Immature natural killer cell (primary cell): ENCODE results near the gene GOLGA1. TPM values are rescaled to one million over a fixed set of nuclear protein-coding genes. Genes with fewer than 3 reads are reported as not detected.

ENCODE experiments used
- DNase-seq, 3 donors: peaks; one replicate each; pipeline ENCODE4 v3.0.0; 2022; ENCODE audit warnings: mixed read lengths in 1 of 3
- H3K27ac Mint-ChIP-seq, 6 donors: one replicate each; pipeline ENCODE4 v1.8.0; 2020; ENCODE audit warnings: mixed read lengths in 6 of 6, mild to moderate bottlenecking in 5 of 6, inconsistent platforms in 4 of 6, moderate library complexity in 3 of 6
- H3K27me3 Mint-ChIP-seq, 3 donors: one replicate each; pipeline ENCODE4 v1.8.0; 2020 to 2021; ENCODE audit warnings: low read depth in 3 of 3, mild to moderate bottlenecking in 3 of 3, mixed read lengths in 3 of 3, moderate library complexity in 3 of 3, inconsistent platforms in 1 of 3
- H3K36me3 Mint-ChIP-seq, 3 donors: one replicate each; pipeline ENCODE4 v1.8.0; 2020; ENCODE audit warnings: mixed read lengths in 3 of 3, inconsistent platforms in 2 of 3, mild to moderate bottlenecking in 2 of 3
- H3K4me1 Mint-ChIP-seq, 2 donors: one replicate each; pipeline ENCODE4 v1.8.0; 2020; ENCODE audit warnings: inconsistent platforms in 2 of 2, mild to moderate bottlenecking in 2 of 2, mixed read lengths in 2 of 2, moderate library complexity in 1 of 2
- H3K4me3 Mint-ChIP-seq, 5 donors: one replicate each; pipeline ENCODE4 v1.8.0; 2020; ENCODE audit warnings: mild to moderate bottlenecking in 5 of 5, mixed read lengths in 5 of 5, inconsistent platforms in 3 of 5, moderate library complexity in 3 of 5
- H3K9me3 Mint-ChIP-seq, 6 donors: one replicate each; pipeline ENCODE4 v1.8.0; 2020; ENCODE audit warnings: mild to moderate bottlenecking in 6 of 6, mixed read lengths in 6 of 6, inconsistent platforms in 4 of 6, moderate library complexity in 3 of 6
- polyA plus RNA-seq, 3 donors: library from polyadenylated mRNA; unstranded; fragments of 300-500 nt; fragmentation: Illumina TruSeq; gene quantifications; one replicate each; pipeline ENCODE4 v1.2.3, GENCODE V29; 2021

GOLGA1 gene
- polyA plus RNA-seq, 3 donors from 2014 or later = 0.93 to 8.3 (median 5.3) TPM

GRCh38 chr9:124914753-124915405, 26.0 kb downstream of the GOLGA1 start:
- no peak for DNase-seq

GRCh38 chr9:124913378-124913777, 27.5 kb downstream of the GOLGA1 start:
- H3K4me3 Mint-ChIP-seq = no peak overlapping the region
- peaks cover 23 to 42% (median 30%) of the 10 kb centered on the region in 3 donors for H3K36me3 Mint-ChIP-seq
- no peak for DNase-seq
- H3K4me1 Mint-ChIP-seq = peaks cover 13 to 21% of the 10 kb centered on the region in 2 donors
- H3K27me3 Mint-ChIP-seq = peaks cover 0 to 2% (median 0%) of the 10 kb centered on the region in 3 donors
- no peaks in the 10 kb centered on the region for H3K9me3 Mint-ChIP-seq
- H3K27ac Mint-ChIP-seq = no peak overlapping the region

More at GRCh38 chr9:124914753-124915405, 26.0 kb downstream of the GOLGA1 start:
- Mint-ChIP-seq H3K4me3 (no peak overlapping the region), H3K36me3 (peaks cover 26 to 47% (median 34%) of the 10 kb centered on the region in 3 donors), H3K27me3 (peaks cover 0 to 2% (median 0%) of the 10 kb centered on the region in 3 donors), H3K4me1 (peaks cover 13 to 21% of the 10 kb centered on the region in 2 donors), H3K9me3 (no peaks in the 10 kb centered on the region), H3K27ac (no peak overlapping the region)

GRCh38 chr9:124911766-124912165, 29.1 kb downstream of the GOLGA1 start:
- H3K4me1 Mint-ChIP-seq = peaks cover 13 to 21% of the 10 kb centered on the region in 2 donors
- DNase-seq = no peak
- H3K4me3 Mint-ChIP-seq = no peak overlapping the region
- peaks cover 0 to 2% (median 0%) of the 10 kb centered on the region in 3 donors for H3K27me3 Mint-ChIP-seq
- peak overlapping the region in 2 of 6 donors; percentile 15 to 24 for H3K27ac Mint-ChIP-seq
- peaks cover 18 to 46% (median 29%) of the 10 kb centered on the region in 3 donors for H3K36me3 Mint-ChIP-seq
- H3K9me3 Mint-ChIP-seq = no peaks in the 10 kb centered on the region

GRCh38 chr9:124908098-124908497, 32.8 kb downstream of the GOLGA1 start:
- no peak for DNase-seq
- peaks cover 0 to 2% (median 0%) of the 10 kb centered on the region in 3 donors for H3K27me3 Mint-ChIP-seq
- peaks cover 15 to 44% (median 27%) of the 10 kb centered on the region in 3 donors for H3K36me3 Mint-ChIP-seq
- H3K27ac Mint-ChIP-seq = peak overlapping the region in 3 of 6 donors; percentile 31 to 41 (median 37)
- H3K4me3 Mint-ChIP-seq = no peak overlapping the region
- H3K4me1 Mint-ChIP-seq = peaks cover 4 to 8% of the 10 kb centered on the region in 2 donors
- no peaks in the 10 kb centered on the region for H3K9me3 Mint-ChIP-seq

DNA sequence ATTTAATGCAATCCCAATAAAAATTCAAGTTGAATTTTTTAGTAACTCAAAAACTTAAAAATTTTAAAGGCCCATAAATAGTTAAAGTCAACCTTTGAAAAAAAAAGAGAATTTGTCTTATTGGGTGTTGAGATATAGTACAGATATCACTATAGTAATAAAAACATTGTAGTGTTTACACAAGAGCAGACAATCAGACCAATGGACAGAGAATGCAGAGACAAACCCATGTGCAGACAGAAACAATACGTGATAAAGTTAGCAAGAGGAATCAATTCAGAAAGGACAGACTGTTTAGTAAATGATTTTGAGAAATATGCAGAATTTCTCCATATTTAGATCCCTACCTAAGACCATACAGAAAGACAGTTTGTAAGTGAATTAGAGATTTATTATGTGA, 33.9 kb downstream of the GOLGA1 start:
- H3K4me1 Mint-ChIP-seq = peaks cover 4 to 6% of the 10 kb centered on the region in 2 donors
- H3K4me3 Mint-ChIP-seq = no peak overlapping the region
- peaks cover 0 to 2% (median 0%) of the 10 kb centered on the region in 3 donors for H3K27me3 Mint-ChIP-seq
- H3K9me3 Mint-ChIP-seq = no peaks in the 10 kb centered on the region
- peak overlapping the region in 2 of 6 donors; percentile 13 to 56 for H3K27ac Mint-ChIP-seq
- H3K36me3 Mint-ChIP-seq = peaks cover 19 to 44% (median 26%) of the 10 kb centered on the region in 3 donors
- no peak for DNase-seq

- H3K4me3 Mint-ChIP-seq = no peak overlapping the region
- peaks cover 0 to 2% (median 0%) of the 10 kb centered on the region in 3 donors for H3K27me3 Mint-ChIP-seq
- H3K36me3 Mint-ChIP-seq = peaks cover 17 to 39% (median 34%) of the 10 kb centered on the region in 3 donors
- H3K27ac Mint-ChIP-seq = no peak overlapping the region
- H3K9me3 Mint-ChIP-seq = no peaks in the 10 kb centered on the region
- no peak for DNase-seq
- H3K4me1 Mint-ChIP-seq = peaks cover 0 to 6% of the 10 kb centered on the region in 2 donors
Measured at GRCh38 chr9:124899845-124900244, 41.0 kb downstream of the GOLGA1 start.

- peaks cover 5 to 14% of the 10 kb centered on the region in 2 donors for H3K4me1 Mint-ChIP-seq
- H3K36me3 Mint-ChIP-seq = peaks cover 10 to 50% (median 41%) of the 10 kb centered on the region in 3 donors
- peaks cover 0 to 2% (median 0%) of the 10 kb centered on the region in 3 donors for H3K27me3 Mint-ChIP-seq
- no peak overlapping the region for H3K27ac Mint-ChIP-seq
- no peak overlapping the region for H3K4me3 Mint-ChIP-seq
- no peaks in the 10 kb centered on the region for H3K9me3 Mint-ChIP-seq
- DNase-seq = no peak
Measured at GRCh38 chr9:124897570-124898460, 43.1 kb downstream of the GOLGA1 start.

DNA sequence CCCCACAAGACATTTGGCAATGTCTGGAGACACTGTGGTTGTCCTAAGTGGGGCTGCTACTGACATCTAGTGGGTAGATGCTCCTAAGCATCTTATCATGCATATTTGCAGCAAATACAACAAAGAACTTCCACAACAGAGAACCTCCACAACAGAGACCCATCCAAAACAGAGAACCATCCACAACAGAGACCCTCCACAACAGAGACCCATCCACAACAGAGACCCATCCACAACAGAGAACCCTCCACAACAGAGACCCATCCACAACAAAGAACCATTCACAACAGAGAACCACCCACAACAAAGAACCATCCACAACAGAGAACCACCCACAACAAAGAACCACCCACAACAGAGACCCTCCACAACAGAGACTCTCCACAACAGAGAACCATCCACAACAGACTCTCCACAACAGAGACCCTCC, 46.1 kb downstream of the GOLGA1 start:
- DNase-seq = peak; percentile 38 to 65 (median 57)
- Mint-ChIP-seq H3K4me3 (no peak overlapping the region), H3K4me1 (peaks cover 5 to 14% of the 10 kb centered on the region in 2 donors), H3K27ac (peak overlapping the region in 3 of 6 donors; percentile 1 to 45 (median 36)), H3K27me3 (peaks cover 0 to 2% (median 1%) of the 10 kb centered on the region in 3 donors), H3K36me3 (peaks cover 13 to 57% (median 37%) of the 10 kb centered on the region in 3 donors), H3K9me3 (no peaks in the 10 kb centered on the region)

DNA sequence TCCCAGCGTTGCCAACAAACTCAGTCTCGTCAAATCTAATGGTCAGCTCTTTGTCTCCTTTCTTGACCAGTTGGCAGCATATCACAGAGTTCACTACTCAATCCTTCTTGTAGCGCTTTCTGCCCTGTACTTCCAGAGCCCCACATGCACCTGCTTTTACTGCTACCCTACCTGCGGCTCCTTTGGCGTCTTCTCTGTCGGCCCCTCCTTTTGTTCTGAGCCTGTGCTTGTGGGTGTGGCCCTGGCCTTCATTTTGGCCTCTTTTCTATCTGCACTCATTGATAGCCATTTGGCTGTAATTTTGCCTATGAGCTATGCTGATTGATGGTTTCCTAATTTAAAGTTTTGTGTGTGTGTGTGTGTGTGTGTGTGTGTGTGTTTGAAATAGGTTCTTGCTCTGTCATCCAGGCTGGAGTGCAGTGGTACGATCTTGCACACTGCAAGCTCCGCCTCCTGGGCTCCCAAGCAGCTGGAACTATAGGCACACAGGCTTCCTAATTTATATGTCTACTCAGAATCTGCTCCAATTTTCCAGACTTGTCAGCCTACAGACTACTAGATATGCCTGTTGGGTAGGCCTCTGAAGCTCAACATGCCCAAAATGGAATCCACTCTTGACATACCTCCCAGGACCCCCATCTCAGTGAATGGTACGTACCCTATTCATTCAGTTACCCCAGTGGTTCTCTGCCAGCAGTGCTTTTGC, 46.7 kb downstream of the GOLGA1 start:
- H3K36me3 Mint-ChIP-seq = peaks cover 16 to 60% (median 37%) of the 10 kb centered on the region in 3 donors
- DNase-seq = no peak
- peaks cover 5 to 14% of the 10 kb centered on the region in 2 donors for H3K4me1 Mint-ChIP-seq
- H3K4me3 Mint-ChIP-seq = no peak overlapping the region
- no peaks in the 10 kb centered on the region for H3K9me3 Mint-ChIP-seq
- H3K27me3 Mint-ChIP-seq = peaks cover 0 to 1% (median under 1%) of the 10 kb centered on the region in 3 donors
- H3K27ac Mint-ChIP-seq = peak overlapping the region in 4 of 6 donors; percentile 1 to 45 (median 22)

GRCh38 chr9:124890179-124890578, 50.7 kb downstream of the GOLGA1 start:
- Mint-ChIP-seq H3K27me3 (peaks cover 0 to 2% (median 1%) of the 10 kb centered on the region in 3 donors), H3K4me3 (no peak overlapping the region), H3K9me3 (no peaks in the 10 kb centered on the region), H3K27ac (no peak overlapping the region), H3K4me1 (peaks cover 7 to 10% of the 10 kb centered on the region in 2 donors), H3K36me3 (peaks cover 24 to 55% (median 25%) of the 10 kb centered on the region in 3 donors)
- no peak for DNase-seq

DNA sequence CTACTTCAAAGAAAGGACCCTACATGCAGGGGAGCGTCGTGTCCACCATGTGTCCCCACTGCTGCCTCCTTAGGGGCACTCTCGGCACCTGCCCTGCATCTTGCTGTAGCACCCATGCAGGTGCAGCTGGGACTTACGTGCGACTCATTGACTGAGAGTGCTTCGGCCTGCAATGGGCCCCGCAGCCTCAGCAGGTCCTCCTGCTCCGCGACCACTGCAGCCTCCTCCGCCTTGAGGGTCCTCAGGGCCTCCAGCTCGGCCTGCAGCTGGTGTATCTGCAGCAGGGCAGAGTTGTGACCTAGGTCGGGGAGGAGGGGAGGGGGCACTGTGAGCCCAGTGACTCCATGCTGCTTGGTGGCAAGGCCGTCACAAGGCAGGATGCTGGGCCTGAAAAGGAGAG, 51.9 kb downstream of the GOLGA1 start:
- Mint-ChIP-seq H3K27me3 (peaks cover 0 to 2% (median 1%) of the 10 kb centered on the region in 3 donors), H3K27ac (no peak overlapping the region), H3K4me1 (peaks cover 0 to 2% of the 10 kb centered on the region in 2 donors), H3K36me3 (peaks cover 23 to 53% (median 24%) of the 10 kb centered on the region in 3 donors), H3K9me3 (no peaks in the 10 kb centered on the region), H3K4me3 (no peak overlapping the region)
- DNase-seq = no peak

DNA sequence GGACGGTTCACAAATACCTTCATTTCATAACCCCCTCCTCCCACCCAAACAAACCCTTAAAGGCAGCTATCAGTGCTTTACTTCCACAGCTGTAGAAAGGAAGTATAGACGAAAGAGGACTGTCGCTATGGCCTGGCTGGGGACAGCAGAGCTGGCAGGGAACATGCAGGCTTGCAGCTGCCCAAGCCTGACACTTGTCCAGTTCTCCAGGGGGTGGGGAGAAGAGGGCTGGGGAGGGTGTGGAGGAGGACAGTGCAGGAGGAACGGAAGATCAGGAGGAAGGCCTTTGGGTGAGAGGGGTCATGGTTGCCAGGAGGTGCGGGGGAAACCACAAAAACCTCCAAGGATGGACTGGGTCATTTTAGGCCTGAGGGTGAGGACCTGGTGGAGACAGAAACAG, 53.1 kb downstream of the GOLGA1 start:
- peaks cover 0 to 2% (median 1%) of the 10 kb centered on the region in 3 donors for H3K27me3 Mint-ChIP-seq
- H3K4me1 Mint-ChIP-seq = peaks cover 0 to 2% of the 10 kb centered on the region in 2 donors
- no peak for DNase-seq
- no peak overlapping the region for H3K4me3 Mint-ChIP-seq
- no peak overlapping the region for H3K27ac Mint-ChIP-seq
- H3K9me3 Mint-ChIP-seq = no peaks in the 10 kb centered on the region
- peaks cover 21 to 44% (median 24%) of the 10 kb centered on the region in 3 donors for H3K36me3 Mint-ChIP-seq

DNA sequence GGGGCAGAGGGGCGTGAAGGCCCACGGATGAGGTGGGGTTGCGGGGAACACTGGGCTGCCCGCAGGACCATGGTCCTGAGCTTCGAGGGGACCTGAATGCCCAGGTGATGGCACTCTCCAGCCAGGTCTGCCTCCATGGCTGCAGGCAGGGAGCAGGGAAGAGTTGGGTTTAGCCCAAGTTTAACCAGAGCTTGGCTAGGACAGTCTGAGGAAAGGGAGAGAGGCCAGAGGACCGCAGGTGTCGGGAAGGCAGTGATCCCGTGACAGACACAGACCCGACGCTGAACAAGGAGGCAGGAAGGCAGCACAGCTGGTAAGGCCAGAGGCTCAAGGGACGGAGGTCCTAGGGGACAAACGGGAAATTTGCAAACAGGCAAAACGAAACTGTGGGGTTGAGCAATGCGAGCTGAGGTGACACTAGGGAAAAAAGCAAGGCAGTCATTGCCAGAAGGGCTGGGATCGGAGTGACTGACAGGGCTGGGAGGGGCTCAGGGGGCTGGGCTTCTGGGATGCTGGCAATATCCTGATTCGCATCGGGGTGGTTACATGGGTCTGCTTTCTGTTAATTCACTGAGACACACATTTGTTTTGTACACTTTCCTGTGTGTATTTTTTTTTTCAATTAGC, 53.9 kb downstream of the GOLGA1 start:
- Mint-ChIP-seq H3K27ac (peak overlapping the region in 1 of 6 donors; percentile 57), H3K36me3 (peaks cover 20 to 44% (median 21%) of the 10 kb centered on the region in 3 donors), H3K9me3 (no peaks in the 10 kb centered on the region), H3K27me3 (peaks cover 0 to 2% (median 1%) of the 10 kb centered on the region in 3 donors), H3K4me3 (no peak overlapping the region), H3K4me1 (peaks cover under 1 to 2% of the 10 kb centered on the region in 2 donors)
- no peak for DNase-seq
